Measurements from ENCODE around the gene ABLIM3.

The ABLIM3 gene

GRCh38 chr5:149202910-149203451, 61.7 kb downstream of the ABLIM3 start:
- H3K27ac ChIP-seq (replicated peaks): no peak overlapping the region
- DNase-seq (ENCODE audit: low read depth in 1 of 2, low spot score in 1 of 2): no peak

GRCh38 chr5:149203921-149204441, 62.7 kb downstream of the ABLIM3 start:
- H3K4me3 ChIP-seq (replicated peaks; ENCODE audit: insufficient read depth, low read length): no peak overlapping the region
- DNase-seq (ENCODE audit: low read depth in 1 of 2, low spot score in 1 of 2): no peak
- H3K27ac ChIP-seq (replicated peaks): no peak overlapping the region
- no peaks in the 10 kb centered on the region for H3K27me3 ChIP-seq (ENCODE audit: insufficient read depth, poor library complexity, severe bottlenecking)
- TF ChIP-seq CTCF (IDR thresholded peaks at IDR 0.05; ENCODE audit: insufficient read depth, low read length) (no peak), SPI1 (IDR thresholded peaks at IDR 0.05; ENCODE audit: borderline replicate concordance, low read depth) (no peak), GABPA (IDR thresholded peaks at IDR 0.05; ENCODE audit: low read depth) (no peak), POLR2AphosphoS5 (IDR thresholded peaks at IDR 0.05; ENCODE audit: low read depth) (no peak), REST (IDR thresholded peaks at IDR 0.05; ENCODE audit: insufficient replicate concordance, low read depth) (no peak)

More at GRCh38 chr5:149202910-149203451, 61.7 kb downstream of the ABLIM3 start:
- TF ChIP-seq GABPA (IDR thresholded peaks at IDR 0.05; ENCODE audit: low read depth) (no peak), REST (IDR thresholded peaks at IDR 0.05; ENCODE audit: insufficient replicate concordance, low read depth) (no peak), CTCF (IDR thresholded peaks at IDR 0.05; ENCODE audit: insufficient read depth, low read length) (no peak), POLR2AphosphoS5 (IDR thresholded peaks at IDR 0.05; ENCODE audit: low read depth) (no peak), SPI1 (IDR thresholded peaks at IDR 0.05; ENCODE audit: borderline replicate concordance, low read depth) (no peak)
- Histone ChIP-seq H3K27me3 (ENCODE audit: insufficient read depth, poor library complexity, severe bottlenecking) (no peaks in the 10 kb centered on the region), H3K4me3 (replicated peaks; ENCODE audit: insufficient read depth, low read length) (no peak overlapping the region)

- Histone ChIP-seq H3K27ac (replicated peaks) (no peak overlapping the region), H3K4me3 (replicated peaks; ENCODE audit: insufficient read depth, low read length) (no peak overlapping the region), H3K27me3 (ENCODE audit: insufficient read depth, poor library complexity, severe bottlenecking) (no peaks in the 10 kb centered on the region)
- no peak for DNase-seq (ENCODE audit: low read depth in 1 of 2, low spot score in 1 of 2)
- no peak for TF ChIP-seq POLR2AphosphoS5 (IDR thresholded peaks at IDR 0.05; ENCODE audit: low read depth)
These were observed 64.6 kb downstream of the ABLIM3 start for GRCh38 chr5:149205625-149206523.

GRCh38 chr5:149206524-149207141, 65.3 kb downstream of the ABLIM3 start:
- TF ChIP-seq GABPA (IDR thresholded peaks at IDR 0.05; ENCODE audit: low read depth) (no peak), POLR2AphosphoS5 (IDR thresholded peaks at IDR 0.05; ENCODE audit: low read depth) (no peak), SPI1 (IDR thresholded peaks at IDR 0.05; ENCODE audit: borderline replicate concordance, low read depth) (no peak), CTCF (IDR thresholded peaks at IDR 0.05; ENCODE audit: insufficient read depth, low read length) (no peak), REST (IDR thresholded peaks at IDR 0.05; ENCODE audit: insufficient replicate concordance, low read depth) (no peak)
- H3K27me3 ChIP-seq (ENCODE audit: insufficient read depth, poor library complexity, severe bottlenecking): no peaks in the 10 kb centered on the region
- DNase-seq (ENCODE audit: low read depth in 1 of 2, low spot score in 1 of 2): no peak
- no peak overlapping the region for H3K4me3 ChIP-seq (replicated peaks; ENCODE audit: insufficient read depth, low read length)
- no peak overlapping the region for H3K27ac ChIP-seq (replicated peaks)
